HEK293T (cell line): ENCODE results near the gene GPR137B.

ENCODE experiments used
- BHLHE40 ChIP-seq: fragments of 450-650 bp; IDR thresholded peaks from 2 replicates; pipeline ENCODE4 v1.6.1; 2016; ENCODE audit warnings: mild to moderate bottlenecking, moderate library complexity, borderline replicate concordance
- CTBP1 ChIP-seq: fragments of 450-650 bp; IDR thresholded peaks from 2 replicates; pipeline ENCODE4 v1.6.1; 2016; ENCODE audit warnings: borderline replicate concordance
- ELF4 ChIP-seq: fragments of 450-650 bp; IDR thresholded peaks from 2 replicates; pipeline ENCODE4 v1.6.1; 2017; ENCODE audit warnings: antibody characterized with exemption
- FOXA1 ChIP-seq: fragments of 450-650 bp; IDR thresholded peaks from 2 replicates; pipeline ENCODE4 v1.6.1; 2016; ENCODE audit warnings: mild to moderate bottlenecking
- FOXK2 ChIP-seq: fragments of 450-650 bp; IDR thresholded peaks from 2 replicates; pipeline ENCODE4 v1.6.1; 2016; ENCODE audit warnings: mild to moderate bottlenecking
- FOXM1 ChIP-seq: fragments of 450-650 bp; IDR thresholded peaks from 2 replicates; pipeline ENCODE4 v1.6.1; 2017; ENCODE audit warnings: mild to moderate bottlenecking, borderline replicate concordance
- LEF1 ChIP-seq: fragments of 450-650 bp; IDR thresholded peaks from 2 replicates; pipeline ENCODE4 v1.6.1; 2017; ENCODE audit warnings: mild to moderate bottlenecking, borderline replicate concordance
- NFRKB ChIP-seq: fragments of 450-650 bp; IDR thresholded peaks from 2 replicates; pipeline ENCODE4 v1.6.1; 2016; ENCODE audit warnings: mild to moderate bottlenecking, moderate library complexity
- PKNOX1 ChIP-seq: fragments of 450-650 bp; IDR thresholded peaks from 2 replicates; pipeline ENCODE4 v1.6.1; 2016
- SP1 ChIP-seq: fragments of 450-650 bp; IDR thresholded peaks from 2 replicates; pipeline ENCODE4 v1.6.1; 2017
- ZNF384 ChIP-seq: fragments of 450-650 bp; IDR thresholded peaks from 2 replicates; pipeline ENCODE4 v1.6.1; 2016

DNA sequence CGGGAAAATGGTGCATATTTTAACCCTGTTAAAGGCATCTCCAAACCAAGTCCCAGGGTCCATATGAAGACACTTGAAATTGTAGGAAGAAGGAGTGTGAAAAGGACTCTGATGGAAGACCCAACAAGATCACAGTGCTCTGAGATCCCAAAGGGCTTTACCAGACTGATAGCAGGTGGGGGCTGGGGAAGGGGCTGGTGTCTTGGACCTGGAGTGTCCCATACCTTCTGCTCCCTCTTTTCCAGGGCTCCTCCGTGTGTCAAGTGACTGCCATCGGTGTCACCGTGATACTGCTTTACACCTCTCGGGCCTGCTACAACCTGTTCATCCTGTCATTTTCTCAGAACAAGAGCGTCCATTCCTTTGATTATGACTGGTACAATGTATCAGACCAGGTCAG is 37.3 kb downstream of the GPR137B start:
- TF ChIP-seq SP1 (no peak), ZNF384 (no peak), FOXK2 (no peak), FOXA1 (no peak), FOXM1 (no peak), ELF4 (no peak), PKNOX1 (no peak), BHLHE40 (no peak), NFRKB (no peak), CTBP1 (no peak), LEF1 (no peak)
